GM18498 (cell line): ENCODE data around the gene TACO1.

ENCODE experiments used
- ATAC-seq: cut with Tn5 transposase; IDR thresholded peaks from one replicate; pipeline ENCODE4 v1.9.1; 2021; ENCODE audit warnings: mild to moderate bottlenecking, moderate library complexity; ENCODE audit not compliant: unreplicated experiment

The TACO1 gene

GRCh38 chr17:63598281-63598680 lies 2.4 kb upstream of the TACO1 start:
- no peak for ATAC-seq

GRCh38 chr17:63601439-63602371 lies 1.0 kb downstream of the TACO1 start:
- no peak for ATAC-seq

- ATAC-seq, result no peak
These were observed 9.3 kb downstream of the TACO1 start for GRCh38 chr17:63609816-63610573.

- ATAC-seq, result no peak
These were observed 10.2 kb downstream of the TACO1 start for GRCh38 chr17:63610854-63611253.

- ATAC-seq, result no peak
These were observed 10.7 kb downstream of the TACO1 start for GRCh38 chr17:63611354-63611753.

GRCh38 chr17:63613663-63614062 lies 13.0 kb downstream of the TACO1 start:
- no peak for ATAC-seq

- no peak for ATAC-seq
These were observed 20.6 kb downstream of the TACO1 start for GRCh38 chr17:63621229-63621683.

GRCh38 chr17:63621684-63622573 lies 21.2 kb downstream of the TACO1 start, which contains the start of gene MAP3K3:
Gene MAP3K3, plus strand, starts transcription at chr17:63622417. Its CDS starts 343 bp downstream, at chr17:63622760.
- ATAC-seq, result peak; percentile 89

- ATAC-seq, result peak; percentile 33
These were observed 22.1 kb downstream of the TACO1 start for GRCh38 chr17:63622574-63623390.

- ATAC-seq, result no peak
These were observed 23.3 kb downstream of the TACO1 start for GRCh38 chr17:63623786-63624530.

GRCh38 chr17:63624531-63624880 lies 23.8 kb downstream of the TACO1 start:
- ATAC-seq, result no peak

- ATAC-seq, result no peak
These were observed 26.0 kb downstream of the TACO1 start for GRCh38 chr17:63626551-63627180.

GRCh38 chr17:63629627-63630026 lies 28.9 kb downstream of the TACO1 start:
- no peak for ATAC-seq

GRCh38 chr17:63631062-63631461 lies 30.4 kb downstream of the TACO1 start:
- no peak for ATAC-seq

GRCh38 chr17:63631626-63632025 lies 30.9 kb downstream of the TACO1 start:
- no peak for ATAC-seq

- no peak for ATAC-seq
These were observed 33.0 kb downstream of the TACO1 start for GRCh38 chr17:63633742-63634141.

- ATAC-seq, result no peak
These were observed 33.5 kb downstream of the TACO1 start for GRCh38 chr17:63634163-63634562.

- no peak for ATAC-seq
These were observed 34.1 kb downstream of the TACO1 start for GRCh38 chr17:63634816-63635215.

GRCh38 chr17:63635290-63635689 lies 34.6 kb downstream of the TACO1 start:
- ATAC-seq, result no peak
